Retinal pigment epithelial cell (primary cell): ENCODE results near the gene NQO1.

Experiments used
- DNase-seq: peaks from one replicate; pipeline ENCODE4 v3.0.0-alpha.2; 2010; ENCODE audit warnings: low read depth
- H3K4me3 ChIP-seq: 2 replicates; pipeline ENCODE4 v1.5.1; 2011; ENCODE audit warnings: mild to moderate bottlenecking, low read length, control low read depth, moderate library complexity
- TF ChIP-seq, protein P1 (sequence below): conservative IDR thresholded peaks from 2 replicates; pipeline ENCODE4 v1.5.1; 2011; ENCODE audit warnings: low read depth, low read length, control low read depth, inconsistent platforms

Gene NQO1

DNA sequence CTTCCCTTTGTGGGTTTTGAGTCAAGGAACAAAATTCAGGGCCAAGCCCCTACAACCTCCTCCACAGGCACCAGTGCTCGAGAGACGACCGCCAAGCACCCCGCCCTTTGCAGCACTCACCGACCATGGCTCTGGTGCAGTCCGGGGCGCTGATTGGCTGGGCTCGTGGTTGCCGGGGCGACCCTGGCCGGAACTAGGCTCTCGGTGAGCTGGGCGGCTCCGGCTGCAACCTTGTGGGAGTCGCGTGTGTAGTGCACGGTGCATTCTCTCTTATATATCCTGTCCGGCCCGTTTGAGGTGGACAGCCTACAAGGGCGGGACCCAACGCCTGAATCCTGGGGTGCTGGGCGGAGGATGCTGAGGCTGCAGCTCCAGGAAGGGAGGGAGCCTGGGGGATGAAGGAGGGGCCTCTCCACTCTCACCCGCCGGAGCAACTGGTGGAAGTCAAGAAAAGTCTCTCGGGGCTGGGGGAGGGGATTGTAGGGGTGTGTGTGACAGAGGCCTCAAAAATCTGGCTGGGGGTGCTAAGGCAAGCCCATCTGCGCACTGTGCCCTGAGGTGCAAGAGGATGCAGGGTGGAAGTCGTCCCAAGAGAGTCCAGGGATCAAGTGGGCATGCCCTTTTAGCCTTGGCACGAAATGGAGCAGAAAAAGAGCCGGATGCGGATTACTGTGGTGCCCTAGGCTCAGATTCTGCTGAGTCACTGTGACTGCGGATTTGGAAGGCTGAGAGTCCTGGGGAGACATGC, at the start of gene NQO1:
Gene NQO1 (minus strand): TSS at position 248 of the 748 bp plus-strand sequence. CDS start 121 bp downstream, at position 127.
- TF ChIP-seq, protein P1, sequence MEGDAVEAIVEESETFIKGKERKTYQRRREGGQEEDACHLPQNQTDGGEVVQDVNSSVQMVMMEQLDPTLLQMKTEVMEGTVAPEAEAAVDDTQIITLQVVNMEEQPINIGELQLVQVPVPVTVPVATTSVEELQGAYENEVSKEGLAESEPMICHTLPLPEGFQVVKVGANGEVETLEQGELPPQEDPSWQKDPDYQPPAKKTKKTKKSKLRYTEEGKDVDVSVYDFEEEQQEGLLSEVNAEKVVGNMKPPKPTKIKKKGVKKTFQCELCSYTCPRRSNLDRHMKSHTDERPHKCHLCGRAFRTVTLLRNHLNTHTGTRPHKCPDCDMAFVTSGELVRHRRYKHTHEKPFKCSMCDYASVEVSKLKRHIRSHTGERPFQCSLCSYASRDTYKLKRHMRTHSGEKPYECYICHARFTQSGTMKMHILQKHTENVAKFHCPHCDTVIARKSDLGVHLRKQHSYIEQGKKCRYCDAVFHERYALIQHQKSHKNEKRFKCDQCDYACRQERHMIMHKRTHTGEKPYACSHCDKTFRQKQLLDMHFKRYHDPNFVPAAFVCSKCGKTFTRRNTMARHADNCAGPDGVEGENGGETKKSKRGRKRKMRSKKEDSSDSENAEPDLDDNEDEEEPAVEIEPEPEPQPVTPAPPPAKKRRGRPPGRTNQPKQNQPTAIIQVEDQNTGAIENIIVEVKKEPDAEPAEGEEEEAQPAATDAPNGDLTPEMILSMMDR, result no peak
- H3K4me3 ChIP-seq, result peak within 1 kb of the TSS; percentile 66
- peak; percentile 85 for DNase-seq

DNA sequence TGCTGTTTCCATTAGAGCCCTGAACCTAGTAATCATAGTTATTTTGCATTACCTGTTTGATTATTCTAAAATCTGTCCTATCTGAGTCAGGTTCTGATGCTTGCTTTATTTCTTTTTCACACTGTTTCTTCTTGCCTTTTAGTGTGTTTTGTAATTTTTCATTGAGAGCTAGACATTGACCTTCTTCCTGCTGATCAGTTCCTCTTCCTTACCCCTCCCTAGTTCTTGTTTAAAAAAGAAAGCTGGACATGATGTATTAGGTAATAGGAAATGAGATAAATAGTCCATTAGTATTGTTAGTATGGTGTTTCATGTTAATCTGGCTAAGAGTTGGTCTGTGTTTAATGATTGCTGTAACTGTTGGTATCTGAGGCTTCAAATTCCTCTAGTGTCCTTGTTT, 49.2 kb upstream of the NQO1 start:
- no peak for DNase-seq
- TF ChIP-seq, protein P1, result no peak

GRCh38 chr16:69773260-69773947, 47.0 kb upstream of the NQO1 start:
- TF ChIP-seq, protein P1, result no peak
- no peak for DNase-seq
- H3K4me3 ChIP-seq, result no peak overlapping the region

More for the DNA sequence above, 49.2 kb upstream of the NQO1 start:
- H3K4me3 ChIP-seq, result no peak overlapping the region

GRCh38 chr16:69771651-69771967, 45.2 kb upstream of the NQO1 start:
- DNase-seq, result no peak
- TF ChIP-seq, protein P1, result no peak
- H3K4me3 ChIP-seq, result no peak overlapping the region

DNA sequence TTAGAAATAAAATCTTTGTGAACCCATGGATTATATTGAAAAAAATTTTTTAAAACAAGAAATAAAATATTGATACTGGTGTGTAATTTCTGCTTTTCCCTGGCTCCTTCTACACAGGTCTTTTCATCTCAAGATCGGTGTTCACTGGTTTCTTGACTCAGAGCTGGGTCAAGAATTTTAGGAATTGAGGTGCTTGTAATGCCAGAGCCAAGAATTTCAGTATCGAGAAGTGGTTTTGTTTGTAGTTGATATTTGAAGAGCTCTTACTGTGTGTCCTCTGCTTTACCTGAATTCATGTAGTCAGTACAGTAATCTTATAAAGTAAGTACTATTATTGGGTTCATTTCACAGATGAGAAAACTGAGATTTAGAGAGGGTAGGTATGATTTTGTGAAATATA, 43.0 kb upstream of the NQO1 start:
- H3K4me3 ChIP-seq, result no peak overlapping the region
- DNase-seq, result no peak
- TF ChIP-seq, protein P1, result no peak

- H3K4me3 ChIP-seq, result no peak overlapping the region
- TF ChIP-seq, protein P1, result no peak
- no peak for DNase-seq
Measured at GRCh38 chr16:69768666-69769065, 42.3 kb upstream of the NQO1 start.
